ENCODE measurements around the gene TEX2. TPM values are rescaled to one million over a fixed set of nuclear protein-coding genes. Genes with fewer than 3 reads are reported as not detected.

TEX2 gene
- total and polyA plus RNA-seq, 9 of the 15 experiments (the other 6 are each of a cell fraction or from before 2014, with no cell fraction given), result 4.1 to 27.6 (median 19.3) TPM

DNA sequence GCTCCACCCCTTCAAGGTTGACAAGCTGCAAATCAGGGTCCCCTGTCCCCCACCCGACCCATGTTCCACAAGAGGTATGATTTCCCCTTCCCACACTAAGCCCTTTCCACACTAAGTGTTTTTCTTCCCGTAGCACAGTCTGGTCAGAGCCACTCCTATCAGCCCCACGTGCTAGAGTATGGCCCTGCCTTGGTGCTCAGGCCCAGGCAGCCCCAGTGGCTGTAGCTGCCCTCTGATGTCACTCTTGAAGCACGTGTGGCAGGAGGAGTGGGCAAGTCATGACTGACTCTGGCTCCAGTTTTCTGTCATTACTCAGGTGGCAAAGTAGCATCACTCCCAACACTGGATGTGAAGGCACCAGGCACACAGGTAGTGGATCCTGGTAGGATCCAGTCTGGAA is 97.7 kb downstream of the TEX2 start:
- H2AFZ ChIP-seq (ENCODE audit: low read depth, low read length), result no peak overlapping the region
- TF ChIP-seq RB1 (IDR thresholded peaks at IDR 0.05; ENCODE audit: low read depth), result no peak
- TF ChIP-seq, protein P1, sequence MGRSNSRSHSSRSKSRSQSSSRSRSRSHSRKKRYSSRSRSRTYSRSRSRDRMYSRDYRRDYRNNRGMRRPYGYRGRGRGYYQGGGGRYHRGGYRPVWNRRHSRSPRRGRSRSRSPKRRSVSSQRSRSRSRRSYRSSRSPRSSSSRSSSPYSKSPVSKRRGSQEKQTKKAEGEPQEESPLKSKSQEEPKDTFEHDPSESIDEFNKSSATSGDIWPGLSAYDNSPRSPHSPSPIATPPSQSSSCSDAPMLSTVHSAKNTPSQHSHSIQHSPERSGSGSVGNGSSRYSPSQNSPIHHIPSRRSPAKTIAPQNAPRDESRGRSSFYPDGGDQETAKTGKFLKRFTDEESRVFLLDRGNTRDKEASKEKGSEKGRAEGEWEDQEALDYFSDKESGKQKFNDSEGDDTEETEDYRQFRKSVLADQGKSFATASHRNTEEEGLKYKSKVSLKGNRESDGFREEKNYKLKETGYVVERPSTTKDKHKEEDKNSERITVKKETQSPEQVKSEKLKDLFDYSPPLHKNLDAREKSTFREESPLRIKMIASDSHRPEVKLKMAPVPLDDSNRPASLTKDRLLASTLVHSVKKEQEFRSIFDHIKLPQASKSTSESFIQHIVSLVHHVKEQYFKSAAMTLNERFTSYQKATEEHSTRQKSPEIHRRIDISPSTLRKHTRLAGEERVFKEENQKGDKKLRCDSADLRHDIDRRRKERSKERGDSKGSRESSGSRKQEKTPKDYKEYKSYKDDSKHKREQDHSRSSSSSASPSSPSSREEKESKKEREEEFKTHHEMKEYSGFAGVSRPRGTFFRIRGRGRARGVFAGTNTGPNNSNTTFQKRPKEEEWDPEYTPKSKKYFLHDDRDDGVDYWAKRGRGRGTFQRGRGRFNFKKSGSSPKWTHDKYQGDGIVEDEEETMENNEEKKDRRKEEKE (IDR thresholded peaks at IDR 0.05; ENCODE audit: borderline replicate concordance in 1 of 2, control insufficient read depth in 1 of 2, low read depth in 2 of 2, low read length in 1 of 2), result no peak
- TF ChIP-seq, protein P2, sequence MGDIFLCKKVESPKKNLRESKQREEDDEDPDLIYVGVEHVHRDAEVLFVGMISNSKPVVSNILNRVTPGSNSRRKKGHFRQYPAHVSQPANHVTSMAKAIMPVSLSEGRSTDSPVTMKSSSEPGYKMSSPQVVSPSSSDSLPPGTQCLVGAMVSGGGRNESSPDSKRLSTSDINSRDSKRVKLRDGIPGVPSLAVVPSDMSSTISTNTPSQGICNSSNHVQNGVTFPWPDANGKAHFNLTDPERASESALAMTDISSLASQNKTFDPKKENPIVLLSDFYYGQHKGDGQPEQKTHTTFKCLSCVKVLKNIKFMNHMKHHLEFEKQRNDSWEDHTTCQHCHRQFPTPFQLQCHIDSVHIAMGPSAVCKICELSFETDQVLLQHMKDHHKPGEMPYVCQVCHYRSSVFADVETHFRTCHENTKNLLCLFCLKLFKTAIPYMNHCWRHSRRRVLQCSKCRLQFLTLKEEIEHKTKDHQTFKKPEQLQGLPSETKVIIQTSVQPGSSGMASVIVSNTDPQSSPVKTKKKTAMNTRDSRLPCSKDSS (IDR thresholded peaks at IDR 0.05; ENCODE audit: low read depth, partially characterized antibody), result no peak
- intact Hi-C loops (cut with micrococcal nuclease), result no loop called here
- in situ Hi-C loops (cut with MboI), result no loop called here
- H3K9me1 ChIP-seq (ENCODE audit: control insufficient read depth, insufficient read depth, low read length), result no peaks in the 10 kb centered on the region
- H4K20me1 ChIP-seq (replicated peaks; ENCODE audit: control insufficient read depth, insufficient read depth, low read length), result no peaks in the 10 kb centered on the region
- no peaks in the 10 kb centered on the region for H3K27me3 ChIP-seq (ENCODE audit: control insufficient read depth in 2 of 2, insufficient read depth in 2 of 2, low read length in 2 of 2)
- no peaks in the 10 kb centered on the region for H3K4me1 ChIP-seq (replicated peaks in 1 of 2; ENCODE audit: control insufficient read depth in 2 of 2, insufficient read depth in 2 of 2, low read length in 2 of 2)
- no peak overlapping the region for H3K9ac ChIP-seq (ENCODE audit: insufficient read depth in 1 of 2, low read depth in 2 of 2, low read length in 2 of 2)
- 83% methylated on average over 4 of the region's 4 CpGs for WGBS (ENCODE audit: insufficient coverage, low coverage, missing lambda C conversion rate)
- H3K36me3 ChIP-seq (ENCODE audit: control insufficient read depth, insufficient read depth, low read length), result peaks cover 56% of the 10 kb centered on the region
- no peak overlapping the region for H3K27ac ChIP-seq (ENCODE audit: extremely low read depth, low read depth, low read length)
- FAIRE-seq, result no peak
- H3K9me3 ChIP-seq (replicated peaks; ENCODE audit: control insufficient read depth, insufficient read depth, low read depth, low read length), result no peaks in the 10 kb centered on the region
- BruUV-seq (replicated peaks), result no TSS peak
- no peak overlapping the region for H3K4me2 ChIP-seq (ENCODE audit: insufficient read depth, low read length)
- no peak overlapping the region for H3K4me3 ChIP-seq
- ChIA-PET POLR2A (interaction anchor here (1.4 to 1.9 kb wide), 3 partner anchors 12 to 20 kb away, joined by 3 to 5 read pairs (median 4); no protein-coding TSS in a partner anchor), CTCF (ENCODE audit: low intra/inter-chr PET ratio) (no interaction called here)
- DNase-seq (ENCODE audit: extremely low read depth in 1 of 4, low spot score in 3 of 4), result no peak
- H3K79me2 ChIP-seq (ENCODE audit: control insufficient read depth, insufficient read depth, low read length), result no peaks in the 10 kb centered on the region
- ATAC-seq, result no peak
